HEK293T (cell line): Measurements from ENCODE around the gene TMEM242.

Experiments used
- ARNT ChIP-seq: fragments of 450-650 bp; IDR thresholded peaks from 2 replicates; pipeline ENCODE4 v1.6.1; 2017; ENCODE audit warnings: mild to moderate bottlenecking
- FOXK2 ChIP-seq: fragments of 450-650 bp; IDR thresholded peaks from 2 replicates; pipeline ENCODE4 v1.6.1; 2016; ENCODE audit warnings: mild to moderate bottlenecking
- FOXM1 ChIP-seq: fragments of 450-650 bp; IDR thresholded peaks from 2 replicates; pipeline ENCODE4 v1.6.1; 2017; ENCODE audit warnings: mild to moderate bottlenecking, borderline replicate concordance
- NFRKB ChIP-seq: fragments of 450-650 bp; IDR thresholded peaks from 2 replicates; pipeline ENCODE4 v1.6.1; 2016; ENCODE audit warnings: mild to moderate bottlenecking, moderate library complexity
- SP1 ChIP-seq: fragments of 450-650 bp; IDR thresholded peaks from 2 replicates; pipeline ENCODE4 v1.6.1; 2017
- TARDBP ChIP-seq: fragments of 450-650 bp; IDR thresholded peaks from 2 replicates; pipeline ENCODE4 v1.6.1; 2016
- ZNF384 ChIP-seq: fragments of 450-650 bp; IDR thresholded peaks from 2 replicates; pipeline ENCODE4 v1.6.1; 2016

DNA sequence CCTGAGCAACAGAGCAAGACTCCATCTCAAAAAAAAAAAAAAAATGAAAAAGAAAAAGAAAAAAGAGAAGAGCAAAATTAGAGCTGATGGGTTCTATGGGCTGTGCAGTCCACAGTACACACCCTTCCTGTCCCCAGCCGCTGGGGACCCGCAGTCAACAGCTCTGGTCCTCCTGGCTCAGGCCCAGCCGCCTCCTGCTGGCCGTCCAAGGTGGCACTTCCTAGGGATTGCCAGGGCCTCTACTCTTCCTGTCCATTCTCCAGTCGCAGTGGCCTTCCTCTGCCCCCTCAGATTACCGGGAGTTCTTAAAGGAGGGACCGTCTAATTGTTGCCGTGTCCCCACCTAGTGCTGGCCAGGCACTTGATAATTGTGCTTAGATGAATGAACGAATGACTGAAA lies 41.7 kb downstream of the TMEM242 start:
- TF ChIP-seq FOXK2 (no peak), NFRKB (no peak), FOXM1 (no peak), ARNT (no peak), ZNF384 (no peak), TARDBP (no peak), SP1 (no peak)
